BJ (cell line): ENCODE results near the gene DOCK3. TPM values are rescaled to one million over a fixed set of nuclear protein-coding genes. Genes with fewer than 3 reads are reported as not detected.
"Not testable (repeated sequence)": the region's sequence is repeated elsewhere in the genome, so short reads cannot be mapped to it uniquely, and the experiment has no call there.

Experiments used
- CTCF ChIA-PET: fragments of 350-600 bp; formaldehyde crosslinking; extraction: SDS; loops from one replicate; lab custom pipeline; 2021; ENCODE audit warnings: antibody characterized with exemption, inconsistent platforms; lab: Yijun Ruan, JAX
- POLR2A ChIA-PET: fragments of 300-600 bp; sonication (Branson Sonifier 250); formaldehyde crosslinking; extraction: SDS; loops from one replicate; lab custom pipeline; 2021; ENCODE audit warnings: antibody characterized with exemption; lab: Charles Lee
- DNase-seq: peaks from one replicate; pipeline ENCODE4 v3.0.0-alpha.2; 2011; ENCODE audit warnings: low read depth
- H3K27me3 ChIP-seq: 2 replicates; pipeline ENCODE4 v1.6.0; 2011; ENCODE audit warnings: low read length; ENCODE audit not compliant: control insufficient read depth, insufficient read depth
- H3K36me3 ChIP-seq: 2 replicates; pipeline ENCODE4 v1.5.1; 2011; ENCODE audit warnings: low read length; ENCODE audit not compliant: control insufficient read depth, insufficient read depth
- H3K4me3 ChIP-seq: 2 replicates; pipeline ENCODE4 v1.5.1; 2011; ENCODE audit warnings: low read depth, mild to moderate bottlenecking, control low read depth, low read length
- CTCF ChIP-seq: IDR thresholded peaks from 2 replicates; pipeline ENCODE4 v1.5.1; 2011; ENCODE audit warnings: low read depth, mild to moderate bottlenecking, control low read depth, inconsistent platforms, low read length, moderate library complexity; ENCODE audit not compliant: insufficient read depth
- polyA plus RNA-seq: library from polyadenylated mRNA; depleted of rRNA; stranded (reverse); fragments of >200 nt; gene quantifications from 2 replicates; pipeline ENCODE4 v1.2.3, GENCODE V29; 2011

The DOCK3 gene
- polyA plus RNA-seq, 1 experiment: 0.09 TPM

GRCh38 chr3:50912746-50913145 is 238.0 kb downstream of the DOCK3 start:
- H3K4me3 ChIP-seq: no peak overlapping the region
- no peak for DNase-seq
- ChIA-PET POLR2A (no interaction called here), CTCF (no interaction called here)
- no peaks in the 10 kb centered on the region for H3K36me3 ChIP-seq
- no peak for TF ChIP-seq CTCF
- no peaks in the 10 kb centered on the region for H3K27me3 ChIP-seq

- ChIA-PET POLR2A (no interaction called here), CTCF (no interaction called here)
- TF ChIP-seq CTCF: no peak
- DNase-seq: no peak
- H3K4me3 ChIP-seq: no peak overlapping the region
- H3K36me3 ChIP-seq: no peaks in the 10 kb centered on the region
- H3K27me3 ChIP-seq: no peaks in the 10 kb centered on the region
These were observed 238.5 kb downstream of the DOCK3 start for GRCh38 chr3:50913260-50913659.

- H3K4me3 ChIP-seq, H3K27me3 ChIP-seq, CTCF ChIA-PET, H3K36me3 ChIP-seq, POLR2A ChIA-PET, DNase-seq: not testable (repeated sequence)
These were observed 247.3 kb downstream of the DOCK3 start for GRCh38 chr3:50922071-50922470.

GRCh38 chr3:50923955-50924354 is 249.2 kb downstream of the DOCK3 start:
- POLR2A ChIA-PET: no interaction called here
- Histone ChIP-seq H3K4me3 (no peak overlapping the region), H3K36me3 (no peaks in the 10 kb centered on the region), H3K27me3 (no peaks in the 10 kb centered on the region)
- DNase-seq: no peak
- CTCF ChIA-PET: interaction anchor here (1.2 to 1.3 kb wide), 2 partner anchors 9 to 16 kb away, joined by 3 to 4 read pairs; no protein-coding TSS in a partner anchor
- no peak for TF ChIP-seq CTCF

GRCh38 chr3:50924638-50925037 is 249.9 kb downstream of the DOCK3 start:
- no peaks in the 10 kb centered on the region for H3K36me3 ChIP-seq
- no peaks in the 10 kb centered on the region for H3K27me3 ChIP-seq
- CTCF ChIA-PET: interaction anchor here (1.3 kb wide), 1 partner anchor 10 kb away, joined by 3 read pairs; no protein-coding TSS in a partner anchor
- no peak for DNase-seq
- POLR2A ChIA-PET: no interaction called here
- TF ChIP-seq CTCF: no peak
- no peak overlapping the region for H3K4me3 ChIP-seq

- H3K27me3 ChIP-seq: no peaks in the 10 kb centered on the region
- ChIA-PET POLR2A (no interaction called here), CTCF (no interaction called here)
- DNase-seq: no peak
- H3K36me3 ChIP-seq: no peaks in the 10 kb centered on the region
- H3K4me3 ChIP-seq: no peak overlapping the region
- no peak for TF ChIP-seq CTCF
These were observed 252.1 kb downstream of the DOCK3 start for GRCh38 chr3:50926868-50927267.
